GM12872 (cell line): Measurements from ENCODE around the gene DGKB.

Experiments used
- TF ChIP-seq, protein P1 (sequence below): IDR thresholded peaks from 3 replicates; pipeline ENCODE4 v1.5.1; 2011; ENCODE audit warnings: low read depth, mild to moderate bottlenecking, low read length, moderate library complexity; ENCODE audit not compliant: insufficient read depth

Gene DGKB

DNA sequence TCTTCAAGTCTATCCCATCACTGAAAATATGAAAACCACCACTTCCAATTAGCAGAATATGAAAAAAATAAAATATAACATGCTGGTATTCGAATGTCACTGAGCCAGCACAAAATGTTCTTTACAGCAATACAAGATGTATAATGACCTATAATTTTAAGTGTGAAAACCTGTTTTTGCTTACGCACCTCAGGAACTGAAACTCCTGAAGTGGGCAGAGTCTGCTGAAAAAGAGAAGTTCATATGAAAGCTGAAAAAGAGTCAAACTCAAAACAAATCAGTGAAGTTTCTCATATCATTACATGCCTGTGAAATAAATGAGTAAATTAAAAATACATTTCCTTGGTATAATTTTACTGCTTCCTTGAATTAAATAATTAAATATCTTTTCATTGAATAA is 272.5 kb downstream of the DGKB start:
- TF ChIP-seq, protein P1, sequence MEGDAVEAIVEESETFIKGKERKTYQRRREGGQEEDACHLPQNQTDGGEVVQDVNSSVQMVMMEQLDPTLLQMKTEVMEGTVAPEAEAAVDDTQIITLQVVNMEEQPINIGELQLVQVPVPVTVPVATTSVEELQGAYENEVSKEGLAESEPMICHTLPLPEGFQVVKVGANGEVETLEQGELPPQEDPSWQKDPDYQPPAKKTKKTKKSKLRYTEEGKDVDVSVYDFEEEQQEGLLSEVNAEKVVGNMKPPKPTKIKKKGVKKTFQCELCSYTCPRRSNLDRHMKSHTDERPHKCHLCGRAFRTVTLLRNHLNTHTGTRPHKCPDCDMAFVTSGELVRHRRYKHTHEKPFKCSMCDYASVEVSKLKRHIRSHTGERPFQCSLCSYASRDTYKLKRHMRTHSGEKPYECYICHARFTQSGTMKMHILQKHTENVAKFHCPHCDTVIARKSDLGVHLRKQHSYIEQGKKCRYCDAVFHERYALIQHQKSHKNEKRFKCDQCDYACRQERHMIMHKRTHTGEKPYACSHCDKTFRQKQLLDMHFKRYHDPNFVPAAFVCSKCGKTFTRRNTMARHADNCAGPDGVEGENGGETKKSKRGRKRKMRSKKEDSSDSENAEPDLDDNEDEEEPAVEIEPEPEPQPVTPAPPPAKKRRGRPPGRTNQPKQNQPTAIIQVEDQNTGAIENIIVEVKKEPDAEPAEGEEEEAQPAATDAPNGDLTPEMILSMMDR = no peak

DNA sequence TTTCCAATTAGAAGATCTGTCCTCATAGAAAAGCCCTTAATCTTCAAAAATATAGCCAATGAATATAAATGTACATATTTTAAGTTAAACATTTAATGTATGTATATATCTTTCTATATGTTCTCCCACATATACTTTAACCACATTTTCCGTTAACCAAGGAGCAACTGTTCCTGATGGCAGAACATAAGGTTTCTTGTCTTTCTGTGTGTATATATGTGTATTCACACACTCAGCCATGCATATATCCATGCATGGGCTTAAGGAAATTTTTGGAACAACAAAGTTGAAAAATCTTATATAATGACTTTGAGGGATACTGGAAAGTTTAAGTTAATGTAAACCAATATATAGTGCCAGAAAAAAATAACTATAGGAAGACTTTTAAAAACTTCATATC is 274.0 kb downstream of the DGKB start:
- TF ChIP-seq, protein P1 = no peak

DNA sequence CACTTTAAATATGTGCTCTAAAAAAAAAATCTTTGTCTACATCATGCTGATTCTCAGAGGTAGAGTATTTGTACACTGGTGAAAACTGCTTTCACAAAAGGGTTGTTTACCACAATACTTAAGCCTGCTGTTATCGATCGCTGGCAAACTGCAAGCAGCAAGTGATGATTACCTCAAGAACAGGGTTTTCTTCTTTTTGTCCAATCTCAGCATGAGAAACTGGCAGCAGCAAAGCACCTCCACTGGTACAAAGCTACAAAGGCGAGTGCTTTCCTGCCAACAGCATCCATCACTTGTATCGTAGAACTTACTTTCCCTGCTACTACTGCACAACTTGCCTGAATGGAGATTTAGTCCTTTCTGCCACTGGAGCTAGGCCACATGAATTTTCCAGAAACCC is 276.5 kb downstream of the DGKB start:
- TF ChIP-seq, protein P1 = no peak

DNA sequence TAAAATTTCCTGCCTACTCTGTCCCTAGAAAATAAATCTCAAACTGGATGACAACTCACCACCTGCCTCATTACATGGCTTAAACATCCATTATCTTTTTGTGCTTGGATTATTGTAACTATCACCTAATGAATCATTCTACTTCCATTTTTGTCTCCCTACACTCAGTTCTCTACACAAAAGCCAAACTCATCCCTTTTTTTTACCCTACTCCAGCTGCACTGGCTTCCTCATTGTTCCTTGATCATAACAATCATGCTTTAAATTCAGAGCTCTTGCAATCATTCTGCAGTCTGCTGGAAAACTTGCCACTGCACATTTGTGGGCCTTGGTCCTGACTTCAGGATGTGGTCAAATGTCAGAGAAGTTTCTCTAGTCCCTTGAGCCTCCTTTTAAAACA is 280.0 kb downstream of the DGKB start:
- TF ChIP-seq, protein P1 = no peak

DNA sequence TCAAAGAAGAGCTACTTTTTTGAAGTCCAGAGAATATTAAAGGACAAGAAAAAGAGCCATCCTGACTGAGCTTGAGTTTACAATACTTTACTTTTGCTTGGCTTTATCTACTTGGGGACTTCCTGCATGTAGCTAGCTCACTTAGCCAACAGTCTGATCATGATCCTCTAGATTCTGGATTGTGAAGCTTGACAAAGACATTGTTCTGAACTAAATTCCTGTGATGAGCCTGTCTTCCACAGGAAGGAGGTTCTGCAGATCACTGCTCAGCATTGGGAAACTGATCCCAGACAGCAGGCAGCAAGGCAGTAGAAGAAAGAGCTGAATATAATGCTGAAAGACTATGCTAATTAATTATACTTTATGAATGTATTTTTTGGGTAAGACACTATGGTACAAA is 296.4 kb downstream of the DGKB start:
- TF ChIP-seq, protein P1 = no peak

DNA sequence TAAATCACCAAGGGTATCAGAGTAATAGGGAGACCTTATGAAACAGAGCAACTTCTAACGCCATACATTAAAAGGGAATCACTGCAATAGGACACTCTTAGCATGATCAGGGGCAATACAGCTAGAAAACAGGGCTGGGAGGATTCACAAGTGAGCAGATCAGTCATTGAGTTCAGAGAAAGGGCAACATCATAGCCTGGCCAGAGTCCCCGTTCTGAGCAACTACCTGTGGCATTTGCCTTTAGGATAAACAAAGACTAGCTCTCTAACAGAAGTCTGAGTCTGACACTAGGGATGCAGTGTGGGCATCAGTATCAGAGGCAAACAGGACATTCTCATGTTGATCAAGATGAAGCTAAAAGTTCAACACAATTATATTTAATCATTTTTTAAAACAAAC is 297.9 kb downstream of the DGKB start:
- TF ChIP-seq, protein P1 = no peak

DNA sequence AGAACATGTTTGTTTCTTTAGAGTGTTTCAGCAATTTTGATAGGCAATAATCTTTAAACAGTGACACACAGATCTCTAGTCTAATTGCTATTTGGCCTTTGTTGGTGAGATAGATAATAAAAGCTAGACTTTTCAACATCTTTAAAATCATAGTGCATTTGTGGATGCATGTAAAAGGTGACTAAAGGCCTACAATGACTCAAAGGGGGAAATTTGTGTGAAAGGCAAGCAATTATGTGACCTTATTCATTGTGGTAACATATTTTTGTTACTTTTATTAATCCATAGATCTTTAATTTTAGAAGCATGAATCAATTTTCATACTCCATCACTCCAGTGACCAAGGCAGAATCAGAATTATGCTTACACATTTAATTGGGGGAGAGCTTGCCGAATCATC is 299.7 kb downstream of the DGKB start:
- TF ChIP-seq, protein P1 = no peak
